HG02943 (cell line): ENCODE results near the gene ENTHD1.

ENCODE experiments used
- ATAC-seq: cut with Tn5 transposase; IDR thresholded peaks from one replicate; pipeline ENCODE4 v1.9.1; 2021; ENCODE audit warnings: mild to moderate bottlenecking, low read depth, moderate library complexity; ENCODE audit not compliant: unreplicated experiment

ENTHD1 gene

GRCh38 chr22:39699631-39700360, 193.8 kb downstream of the ENTHD1 start:
- ATAC-seq: no peak

GRCh38 chr22:39697790-39698430, 195.7 kb downstream of the ENTHD1 start:
- ATAC-seq: no peak

- ATAC-seq: no peak
Measured at GRCh38 chr22:39693943-39694500, 199.5 kb downstream of the ENTHD1 start.
